ENCODE data around the gene PRRT4.

The PRRT4 gene

DNA sequence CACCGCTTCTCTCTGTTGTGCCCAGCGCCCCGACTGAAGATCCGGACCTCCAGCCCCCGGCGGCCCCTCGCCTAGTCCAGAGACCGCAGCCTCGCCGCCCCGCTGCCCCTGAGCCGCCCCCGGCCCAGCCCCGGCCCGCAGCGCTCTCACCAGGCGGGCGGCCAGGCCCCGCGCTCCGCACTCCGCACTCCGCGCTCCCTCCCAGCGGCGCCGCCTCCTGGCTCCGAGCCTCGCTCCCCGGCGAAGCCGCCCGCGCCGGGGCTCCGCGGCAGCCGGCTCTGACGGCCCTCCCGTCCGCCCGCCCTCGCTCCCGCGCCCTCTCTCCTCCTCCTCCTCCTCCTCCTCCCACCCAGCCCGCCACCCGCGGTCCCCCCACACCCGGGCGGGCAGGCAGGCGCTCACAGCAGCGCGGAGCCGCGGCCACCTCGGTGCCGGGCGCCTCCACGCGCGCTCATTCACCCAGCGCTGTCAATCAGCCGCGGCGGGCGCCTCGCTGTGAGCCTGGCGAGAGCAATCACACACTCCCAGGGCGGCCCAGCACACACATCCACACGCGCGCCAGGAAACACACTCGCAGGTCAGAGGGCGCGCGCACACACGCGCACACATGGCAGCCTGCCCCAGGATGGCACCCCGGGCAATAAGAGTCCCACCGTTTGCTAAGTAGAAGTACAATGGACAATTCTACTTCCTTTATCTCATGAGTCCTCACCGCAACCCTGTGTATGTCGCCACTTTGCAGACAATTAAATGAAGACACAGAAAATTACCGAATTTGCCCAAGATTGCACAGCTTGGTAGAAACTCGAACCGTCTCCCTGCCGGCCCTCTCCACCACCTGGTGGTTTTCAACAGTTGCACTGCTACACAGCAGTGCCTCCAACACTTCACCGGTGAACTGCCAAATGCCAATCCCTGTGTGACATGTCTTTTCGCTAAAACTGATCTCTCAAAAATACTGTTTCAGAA lies at the start of gene PRRT4:
Gene PRRT4 (minus strand): TSS at position 280 of the 969 bp plus-strand sequence.
- peak; percentile 35 for DNase-seq

DNA sequence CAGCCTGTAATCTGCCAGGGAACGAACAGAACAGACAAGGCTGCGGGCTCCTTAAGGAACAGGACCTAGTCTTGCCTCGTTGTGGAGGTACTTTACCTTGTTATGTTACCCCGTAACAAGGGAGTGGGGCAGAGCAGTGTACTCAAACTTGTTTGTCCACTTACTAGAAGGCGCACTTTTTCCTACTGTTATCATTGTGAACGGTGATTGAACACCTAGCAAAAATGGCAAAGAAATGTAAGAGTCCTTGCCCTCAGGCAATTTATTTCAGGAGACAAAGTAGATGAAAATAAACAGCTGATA lies 48.9 kb upstream of the PRRT4 start:
- DNase-seq = no peak

DNA sequence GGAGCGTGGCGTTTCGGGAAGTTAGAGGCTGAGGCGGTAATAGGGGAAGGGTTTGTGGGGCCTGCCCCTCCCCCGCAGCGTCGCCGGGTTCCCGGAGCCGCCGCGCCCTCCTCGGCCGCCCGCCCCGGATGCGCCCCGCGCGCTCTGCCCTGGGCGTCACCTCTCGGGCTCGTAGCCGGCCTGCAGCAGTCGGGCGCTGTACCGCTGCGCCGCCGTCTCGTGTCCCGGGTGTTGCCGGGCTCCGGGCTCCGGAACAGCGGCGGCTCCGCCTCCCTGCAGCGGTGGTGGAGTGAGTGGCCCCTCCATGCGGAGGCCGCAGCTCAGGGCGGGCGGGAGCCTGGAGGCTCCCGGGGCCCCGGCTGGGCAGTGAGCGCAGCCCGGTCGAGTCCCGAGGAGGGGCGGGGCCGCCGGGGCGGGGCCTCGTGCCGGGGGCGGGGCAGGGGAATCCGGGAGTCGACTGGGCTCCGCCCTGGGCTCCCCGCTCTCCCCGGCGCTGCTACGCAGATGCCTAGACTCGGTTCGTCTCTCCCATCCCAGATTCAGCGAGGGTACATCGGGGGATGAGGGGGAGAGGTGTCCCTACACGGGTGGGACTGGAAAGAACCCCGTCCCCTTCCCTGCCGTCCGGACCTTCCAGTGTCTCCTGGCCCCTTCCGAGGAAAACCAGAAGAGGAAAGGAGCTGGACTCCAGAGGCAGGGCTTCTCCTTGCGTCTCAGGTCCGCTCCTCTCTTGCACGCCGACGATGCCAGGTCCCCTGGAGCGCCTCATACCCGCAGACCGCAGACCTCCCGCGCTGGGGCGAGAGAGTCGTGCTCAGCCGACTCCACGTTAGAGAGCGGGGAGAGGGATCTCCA lies 48.3 kb upstream of the PRRT4 start, which contains the start of gene IMPDH1:
Gene IMPDH1 (minus strand): TSS at position 387 of the 855 bp plus-strand sequence. CDS start 81 bp downstream, at position 306.
- DNase-seq = peak; percentile 86

DNA sequence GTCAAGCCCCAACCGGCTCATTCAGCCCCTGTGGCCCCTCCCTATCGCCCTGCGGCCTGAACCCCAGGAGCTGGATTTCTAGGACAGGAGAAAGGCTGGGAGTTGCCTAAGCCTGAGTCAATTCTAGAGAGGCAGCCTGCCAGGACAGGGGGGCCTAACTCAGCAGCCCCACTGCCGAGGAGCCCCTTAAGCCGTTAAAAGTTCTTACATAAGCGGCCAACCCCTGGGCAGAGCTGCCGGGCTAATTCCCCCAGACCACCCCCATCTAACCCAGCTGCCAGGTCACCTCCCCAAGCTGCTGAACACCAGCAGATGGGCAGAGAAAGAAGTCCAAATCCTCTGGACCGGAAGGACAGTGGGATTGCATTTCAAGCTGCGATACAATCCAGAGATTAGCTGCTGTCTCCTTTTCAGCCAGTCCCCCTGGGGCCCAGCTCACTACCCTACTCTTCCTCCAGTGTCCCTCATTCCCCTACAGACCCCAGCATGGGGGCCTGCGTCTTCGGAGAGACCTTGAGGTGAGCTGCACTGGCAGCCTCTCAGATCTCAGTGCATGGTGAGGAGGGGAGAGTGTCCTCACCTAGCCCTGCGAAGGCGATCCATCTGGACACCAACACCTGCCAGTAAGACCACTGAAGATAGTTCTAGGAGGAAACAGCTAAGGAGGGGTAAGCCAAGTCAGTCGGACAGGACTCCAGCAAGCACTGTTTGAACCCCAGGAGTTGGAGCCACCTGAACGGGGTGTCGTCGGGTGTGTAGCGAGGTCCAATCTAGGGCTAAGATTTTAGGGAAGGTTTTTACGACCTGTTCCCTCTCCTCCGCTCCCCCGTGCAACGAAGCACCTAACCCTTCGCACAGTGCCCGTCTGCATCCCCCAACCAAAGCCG lies 47.5 kb upstream of the PRRT4 start:
- DNase-seq = no peak

DNA sequence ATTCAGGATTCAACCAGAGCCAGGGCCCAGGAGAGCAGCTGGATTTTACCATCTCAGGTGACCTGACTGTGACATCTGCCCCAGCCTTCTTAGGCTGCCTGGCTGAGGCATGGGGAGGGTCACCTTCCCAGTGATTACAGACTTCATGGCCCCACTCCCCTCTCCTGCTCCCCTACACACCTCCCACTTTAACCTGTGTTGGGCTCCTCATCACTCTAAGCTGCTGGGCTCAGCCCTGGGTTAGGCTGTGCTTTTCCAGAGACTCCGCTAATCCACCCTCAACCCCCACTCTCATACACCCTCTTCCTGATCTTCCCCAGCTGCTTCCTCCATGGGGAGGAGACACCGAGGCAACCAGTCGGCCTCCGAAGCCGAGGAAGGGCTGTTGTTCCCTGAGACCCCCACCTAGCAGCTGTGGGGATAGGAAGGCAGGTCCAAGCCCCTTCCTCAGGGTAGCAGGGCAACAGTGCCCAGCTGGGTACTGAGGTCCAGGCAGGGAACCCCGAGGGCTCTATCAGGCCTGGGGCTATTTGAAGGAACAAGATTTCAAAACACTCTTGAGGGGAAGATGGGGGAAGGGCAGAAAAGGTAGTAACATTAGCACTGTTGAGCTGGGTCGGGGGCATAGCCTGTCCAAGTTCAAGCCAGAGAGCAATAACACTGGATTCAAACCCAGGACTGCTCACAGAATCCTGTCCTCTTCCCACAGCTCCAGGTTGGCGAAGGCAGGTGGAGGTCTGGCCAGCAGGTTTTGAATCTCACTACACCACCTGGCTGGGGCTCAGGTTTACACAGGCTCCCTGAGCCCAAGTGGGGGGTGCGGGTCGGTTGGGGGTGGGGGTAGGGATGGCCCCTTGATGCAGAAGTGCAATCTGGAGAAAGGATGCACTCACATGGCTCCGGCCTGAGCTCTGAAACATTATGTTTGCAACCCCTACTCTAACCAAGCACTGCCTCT lies 46.5 kb upstream of the PRRT4 start:
- no peak for DNase-seq

DNA sequence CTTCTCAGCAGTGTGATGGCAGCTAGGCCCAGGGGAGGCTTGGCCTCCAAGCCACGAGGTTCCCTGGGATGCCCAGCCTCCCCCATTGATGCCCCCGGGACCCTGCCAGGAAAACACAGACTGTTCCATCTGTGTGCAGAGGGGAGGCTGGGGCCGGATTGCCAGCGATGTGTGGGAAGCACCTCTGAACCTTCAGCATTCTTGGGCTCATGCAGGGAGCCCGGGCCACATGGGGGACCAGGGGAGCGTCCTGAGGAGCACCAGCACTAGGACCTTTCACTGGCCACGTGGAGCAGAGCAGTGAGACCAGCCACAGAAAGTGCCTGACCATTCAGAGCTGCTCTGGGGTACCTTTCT lies 45.7 kb upstream of the PRRT4 start:
- no peak for DNase-seq

DNA sequence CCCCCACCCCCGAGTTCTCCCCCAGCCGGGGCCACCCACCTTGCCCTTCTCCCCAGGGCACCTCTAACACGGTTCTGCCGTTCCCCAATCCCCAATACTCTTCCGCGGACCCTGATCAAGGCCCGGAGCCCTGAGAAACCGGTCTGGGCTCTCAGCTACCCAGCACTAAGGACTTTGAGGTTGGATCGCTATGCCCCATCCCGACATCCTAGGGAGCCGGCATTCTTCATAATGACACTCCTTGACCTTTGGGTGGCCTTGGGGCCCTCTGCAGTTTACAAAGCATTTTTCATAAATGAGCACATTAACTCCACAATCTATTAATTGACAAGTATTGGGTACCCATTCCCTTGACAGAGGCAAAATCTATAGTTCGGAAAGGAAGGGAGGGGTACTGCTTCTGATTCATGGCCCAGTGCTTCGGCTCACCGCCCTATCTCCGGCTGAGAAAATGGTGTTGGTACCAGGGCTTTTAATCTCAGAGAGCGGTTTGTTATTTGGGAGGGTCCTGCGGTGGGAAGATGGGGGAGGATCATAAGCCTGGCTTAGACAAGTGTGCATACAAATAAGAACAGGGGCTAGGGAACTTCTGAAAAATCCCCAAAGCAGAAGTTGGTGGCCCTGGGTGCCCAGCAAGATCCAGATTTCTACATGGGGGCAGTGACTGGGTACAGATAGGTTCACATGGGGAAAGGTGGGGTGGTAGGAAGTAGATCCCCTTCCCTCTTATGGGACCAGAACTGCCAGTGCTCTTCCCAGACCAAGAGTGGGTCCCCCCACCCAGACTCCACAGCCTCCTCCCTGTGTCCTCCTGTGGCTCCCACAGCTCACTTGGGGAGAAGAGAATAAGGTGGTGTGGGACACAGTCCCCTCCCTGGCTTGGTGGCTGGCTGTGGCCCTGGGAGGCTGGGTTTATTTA lies 45.1 kb upstream of the PRRT4 start:
- DNase-seq = peak; percentile 53

DNA sequence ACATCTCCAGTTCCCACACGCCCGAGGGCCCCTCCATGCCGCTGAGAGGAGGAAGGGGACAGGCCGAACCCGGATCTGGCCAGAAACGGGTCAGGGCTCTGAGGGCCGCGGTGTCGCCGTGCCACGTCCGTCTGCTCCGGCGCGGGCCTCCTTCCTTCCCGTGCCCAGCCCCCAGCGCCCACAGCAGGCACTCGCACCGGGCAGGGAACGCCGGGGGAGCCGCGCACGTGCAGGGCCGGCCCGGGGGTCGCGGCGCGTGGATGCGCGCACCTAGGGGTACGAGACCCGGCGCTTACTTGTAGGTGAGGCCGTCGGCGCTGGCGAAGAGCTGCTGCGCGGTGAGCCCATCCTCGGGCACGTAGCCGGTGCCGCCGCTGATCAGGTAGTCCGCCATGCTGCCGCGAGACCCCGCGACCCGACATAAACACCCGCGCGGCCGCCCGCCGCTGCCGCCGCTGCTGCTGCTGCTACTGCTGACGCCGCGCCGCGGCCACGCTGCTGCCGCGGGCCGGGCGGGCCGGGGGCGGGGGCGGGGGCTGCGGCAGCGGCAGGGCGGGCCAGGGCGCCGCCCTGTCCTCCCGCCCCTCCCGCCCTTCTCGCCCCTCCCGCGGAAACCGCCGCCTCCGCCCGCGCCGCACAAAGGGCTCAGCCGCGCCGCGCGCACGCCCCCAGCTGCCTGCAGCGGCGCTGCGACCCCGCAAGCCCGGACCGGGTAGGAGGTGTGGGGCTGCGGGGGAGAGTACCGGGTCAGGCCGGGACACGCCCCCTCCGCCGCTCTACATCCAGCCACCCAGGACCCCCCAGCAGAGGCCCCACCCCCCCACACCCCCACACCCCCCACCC lies 44.2 kb upstream of the PRRT4 start:
- DNase-seq = peak; percentile 36

DNA sequence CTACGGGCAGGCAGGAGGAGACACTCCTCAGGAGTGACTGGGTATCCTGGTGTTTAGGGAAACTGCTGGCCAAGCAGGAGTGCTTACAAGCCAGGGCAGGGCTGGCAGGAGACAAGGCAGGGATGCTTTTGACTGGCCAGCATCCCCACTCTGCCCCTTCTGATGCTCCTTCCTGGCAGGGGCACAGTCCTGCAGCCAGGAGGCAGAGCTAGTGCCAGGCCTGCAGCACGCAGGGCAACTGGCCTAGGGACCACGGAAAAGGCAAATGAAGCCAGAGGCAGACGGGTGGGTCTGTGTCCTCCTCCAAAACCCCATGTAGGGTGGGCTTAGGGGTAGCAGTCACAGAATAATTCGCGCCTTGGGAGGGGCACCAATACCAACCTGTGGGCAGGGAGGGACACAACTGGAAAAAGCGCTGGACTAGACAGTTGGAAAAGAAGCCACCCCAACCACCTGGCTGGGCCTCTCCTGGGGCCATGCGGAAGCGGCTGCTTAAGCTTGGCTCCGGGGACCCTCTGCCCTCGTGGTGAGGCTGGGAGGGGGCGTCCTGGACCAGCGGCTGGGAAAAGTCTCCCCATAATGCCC lies 43.5 kb upstream of the PRRT4 start:
- DNase-seq = no peak

DNA sequence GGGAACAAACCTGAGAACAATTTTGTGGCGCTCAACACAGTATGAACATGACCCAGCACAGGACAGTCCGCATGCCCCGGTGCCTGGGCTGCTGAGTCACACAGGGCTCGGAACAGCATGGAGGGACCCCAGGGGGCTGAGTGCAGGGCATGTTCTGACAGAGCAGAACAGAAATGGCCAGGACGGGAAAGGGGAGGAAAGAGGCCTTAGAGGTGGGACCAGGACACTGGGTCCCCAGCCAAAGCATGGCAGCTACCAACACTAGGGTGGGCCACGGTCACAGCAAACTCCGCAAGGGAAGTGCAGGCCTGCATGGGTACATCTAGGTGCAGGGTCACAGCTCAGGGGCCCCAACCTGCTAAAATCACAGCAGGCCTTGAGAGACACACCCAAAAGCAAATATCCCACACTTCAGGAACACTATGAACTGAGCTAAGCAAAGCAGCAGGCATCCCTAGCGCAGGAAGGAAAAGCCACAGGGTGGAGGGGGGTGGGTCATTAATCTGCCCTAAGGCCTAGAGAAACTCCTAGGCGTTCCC lies 42.7 kb upstream of the PRRT4 start:
- no peak for DNase-seq

DNA sequence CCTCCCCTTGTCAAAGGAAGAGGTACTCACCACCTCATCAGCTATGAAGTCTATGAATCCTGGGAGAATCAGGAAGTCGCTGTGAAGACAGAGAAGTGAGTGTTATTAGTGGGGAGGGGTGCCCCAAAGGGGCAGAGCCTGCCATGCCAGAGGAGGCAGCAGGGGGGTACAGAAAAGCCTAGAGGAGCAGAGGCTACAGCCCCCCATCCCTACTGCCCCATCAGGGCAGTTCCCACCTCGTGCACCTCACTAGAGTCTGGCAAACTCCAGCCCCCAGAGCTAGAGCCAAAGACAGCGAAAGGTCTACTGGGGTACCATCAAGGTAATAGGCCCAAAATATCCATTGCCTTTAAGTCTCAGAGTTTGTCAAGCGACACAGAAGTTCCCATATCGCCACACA lies 42.2 kb upstream of the PRRT4 start:
- no peak for DNase-seq

DNA sequence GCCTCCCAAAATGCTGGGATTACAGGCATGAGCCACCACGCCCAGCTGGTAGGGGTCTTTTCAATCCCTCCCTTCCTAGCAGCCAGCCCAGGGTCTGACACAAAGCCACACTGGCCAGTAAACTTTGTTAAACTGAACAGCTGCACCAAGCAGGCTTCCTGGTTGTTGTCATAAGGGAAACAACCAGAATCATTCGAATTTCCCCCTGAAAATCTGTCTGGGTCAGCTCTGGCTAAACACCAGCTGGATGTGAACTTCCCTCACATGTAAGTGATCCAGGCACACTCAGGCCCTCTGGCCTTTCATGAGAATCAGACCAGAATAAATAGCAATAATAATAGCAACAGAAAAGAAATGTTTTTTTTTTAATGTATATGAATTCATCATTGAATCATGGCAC lies 40.9 kb upstream of the PRRT4 start:
- peak; percentile 52 for DNase-seq

DNA sequence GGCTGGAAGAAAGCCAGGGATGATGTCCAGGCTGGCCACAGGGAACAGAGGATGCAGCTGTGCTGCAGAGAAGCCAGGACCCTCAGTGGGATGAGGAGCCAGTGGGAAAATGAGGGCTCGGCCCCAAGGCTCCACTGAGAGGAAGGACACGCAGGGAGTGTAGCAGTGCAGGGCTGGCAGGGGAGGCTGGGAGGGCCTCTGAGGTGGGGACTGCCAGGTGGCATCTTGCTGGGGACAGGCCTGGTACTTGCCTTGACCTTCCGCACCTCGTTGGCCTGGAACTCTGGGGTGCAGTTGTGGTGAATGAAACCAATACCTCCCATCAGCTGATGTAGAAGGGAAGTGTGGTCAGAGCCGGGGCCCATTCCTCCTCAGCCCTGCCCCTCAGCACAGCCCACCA lies 39.1 kb upstream of the PRRT4 start:
- DNase-seq = no peak

DNA sequence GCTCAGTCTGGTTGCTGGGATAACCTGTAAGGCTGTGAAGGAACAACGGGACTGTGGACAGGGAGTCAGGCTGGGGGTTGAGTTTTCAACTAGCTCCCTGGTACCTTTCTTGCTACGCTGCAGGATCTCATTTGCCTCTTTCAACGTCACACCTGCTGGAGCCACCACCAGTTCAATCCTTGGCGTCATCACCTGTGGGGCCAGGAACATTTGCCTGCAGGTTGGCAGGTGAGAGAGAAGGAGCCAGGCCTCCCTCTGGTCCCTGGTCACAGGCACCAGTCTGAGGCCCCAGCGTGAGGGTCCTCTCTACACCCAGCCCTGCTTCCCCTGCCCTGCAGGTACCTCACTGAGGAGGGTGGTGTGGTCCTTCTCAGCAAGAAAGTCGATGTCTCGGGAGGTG lies 38.5 kb upstream of the PRRT4 start:
- DNase-seq = no peak

DNA sequence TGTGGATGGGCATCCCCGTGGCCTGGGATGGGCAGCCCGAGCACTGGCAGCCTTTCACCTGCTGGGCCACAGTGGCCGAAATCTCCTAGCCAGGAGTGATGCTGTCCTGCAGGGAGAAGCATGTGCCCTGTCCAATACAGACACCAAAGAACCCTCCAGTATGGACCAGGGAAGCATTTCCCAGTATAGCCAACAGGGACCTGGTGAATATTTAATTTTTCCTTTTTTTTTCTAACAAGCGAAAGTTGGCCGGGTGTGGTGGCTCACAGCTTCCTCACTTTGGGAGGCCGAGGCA lies 37.3 kb upstream of the PRRT4 start:
- DNase-seq = no peak

DNA sequence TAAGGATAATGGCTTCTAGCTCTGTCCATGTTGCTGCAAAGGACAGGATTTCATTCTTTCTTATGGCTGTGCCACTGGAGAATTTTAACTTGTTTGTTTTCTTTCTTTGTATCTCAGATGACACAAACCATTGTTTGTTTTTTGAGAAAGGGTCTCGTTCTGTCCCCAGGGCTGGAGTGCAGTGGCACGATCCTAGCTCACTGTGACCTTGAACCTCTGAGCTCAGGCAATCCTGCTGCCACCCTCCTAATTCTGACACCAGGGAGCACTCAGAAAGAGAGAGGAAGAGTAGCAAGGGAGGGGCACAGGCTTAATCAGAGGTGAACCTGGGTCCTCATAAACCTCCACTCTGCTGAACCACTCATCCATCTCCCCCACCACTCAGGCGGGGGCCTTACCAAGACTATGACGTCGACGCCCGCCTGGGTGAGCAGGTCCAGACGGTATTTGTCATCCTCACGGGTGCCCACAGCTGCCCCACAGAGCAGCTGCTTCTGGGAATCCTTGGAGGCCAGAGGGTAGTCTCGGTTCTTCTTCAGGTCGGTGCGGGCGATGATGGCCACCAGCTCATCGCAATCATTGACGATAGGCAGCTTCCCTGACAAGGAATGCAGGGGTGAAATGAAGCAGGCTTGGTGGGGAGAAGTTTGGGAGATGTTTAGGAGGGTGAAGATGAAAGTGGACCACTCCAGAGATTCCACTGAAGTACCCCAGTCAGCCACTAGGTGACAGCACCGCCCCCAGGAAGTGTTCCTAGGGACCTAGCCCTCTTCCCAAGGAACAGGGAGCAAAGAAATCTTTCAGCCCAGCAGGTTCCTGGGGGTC lies 36.7 kb upstream of the PRRT4 start:
- peak; percentile 69 for DNase-seq

DNA sequence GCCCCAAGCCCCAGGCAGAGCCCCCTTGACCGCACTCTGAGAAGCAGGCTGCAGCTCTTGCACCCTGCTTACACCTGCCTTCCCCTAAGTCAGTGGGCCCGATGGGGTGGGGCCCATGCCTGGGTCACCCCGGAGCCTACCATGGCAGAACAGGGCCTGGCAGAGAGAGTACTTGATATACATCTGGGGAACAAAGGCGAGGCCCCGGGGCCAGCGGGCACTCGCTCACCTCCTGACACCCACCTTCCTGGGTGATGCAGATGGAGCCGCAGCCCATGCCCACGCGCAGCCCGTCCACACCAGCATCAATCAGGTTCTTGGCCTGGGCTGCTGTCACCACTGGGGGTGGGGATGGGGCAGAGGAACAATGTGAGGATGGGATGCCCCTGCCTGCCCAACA lies 34.9 kb upstream of the PRRT4 start:
- no peak for DNase-seq

DNA sequence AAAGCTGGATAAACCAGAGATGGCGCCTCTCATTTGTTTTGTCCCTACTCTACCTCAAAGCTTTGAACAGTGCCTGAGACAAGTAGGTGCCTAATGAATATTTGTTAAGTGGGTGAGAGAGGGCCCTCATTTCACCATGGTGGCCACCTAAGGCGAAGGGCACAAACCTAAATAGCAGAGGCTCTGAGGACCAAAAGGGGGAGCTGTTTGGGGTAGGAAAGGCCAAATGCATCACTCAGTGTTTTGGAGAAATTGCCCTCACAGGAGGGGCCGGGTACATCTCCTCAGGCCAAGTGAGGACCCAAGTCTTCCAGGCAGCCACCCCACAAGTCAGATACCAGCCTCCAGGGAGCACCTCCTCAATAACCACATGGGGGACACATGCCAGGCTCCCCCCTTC lies 34.3 kb upstream of the PRRT4 start:
- no peak for DNase-seq

Measured in suppressor macrophage treated with lipopolysaccharide for 4 hours (primary cell).